ENCODE data around the gene RIMS3. TPM values are rescaled to one million over a fixed set of nuclear protein-coding genes. Genes with fewer than 3 reads are reported as not detected.
A peak's percentile ranks its signal among the peaks of the same experiment; 100 is the strongest.

Gene RIMS3
- total RNA-seq, 2 donors from 2014 or later: 8.2 to 11.2 TPM

GRCh38 chr1:40661678-40662077, 3.8 kb downstream of the RIMS3 start:
- DNase-seq (ENCODE audit: low spot score): peak; percentile 51
- intact Hi-C loops (cut with DNase I): no loop called here

DNA sequence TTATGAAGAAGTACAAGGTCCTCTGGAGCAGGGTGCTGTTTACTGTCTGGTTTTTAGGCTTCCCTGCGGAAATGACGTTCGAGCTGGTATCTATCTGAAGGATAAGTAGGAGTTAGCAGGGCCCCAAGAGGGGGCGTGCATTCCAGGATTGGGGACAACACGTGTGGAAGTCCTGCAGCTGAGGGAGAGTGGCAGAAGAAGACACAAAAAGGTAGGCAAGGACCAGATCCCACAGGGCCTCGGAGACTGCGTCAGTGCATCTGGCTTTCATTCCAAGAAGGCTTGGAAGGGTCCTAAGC, 5.9 kb downstream of the RIMS3 start:
- intact Hi-C loops (cut with DNase I): no loop called here
- no peak for DNase-seq (ENCODE audit: low spot score)

- peak; percentile 36 for DNase-seq (ENCODE audit: low spot score)
- intact Hi-C loops (cut with DNase I): no loop called here
Observed at GRCh38 chr1:40658751-40659648, 6.5 kb downstream of the RIMS3 start.

DNA sequence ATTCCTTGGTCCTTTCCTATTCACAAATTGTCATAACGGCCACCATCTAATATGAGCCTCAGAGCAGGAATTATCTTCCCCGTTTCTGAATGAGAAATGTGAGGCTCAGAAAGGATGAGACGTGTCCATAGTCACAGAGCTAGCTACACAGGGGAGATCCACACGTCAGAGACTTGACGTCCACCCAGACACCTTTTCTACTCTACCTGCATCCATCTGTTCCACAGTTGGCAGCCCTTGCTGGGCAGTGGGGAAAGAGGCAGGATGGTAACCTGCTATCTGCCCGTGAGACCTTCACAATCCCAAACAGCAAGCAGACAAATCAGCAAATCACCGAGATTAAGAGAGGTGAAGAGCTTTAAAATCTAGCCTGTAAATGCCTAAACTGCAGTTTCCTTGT, 8.4 kb downstream of the RIMS3 start:
- intact Hi-C loops (cut with DNase I): no loop called here
- no peak for DNase-seq (ENCODE audit: low spot score)

DNA sequence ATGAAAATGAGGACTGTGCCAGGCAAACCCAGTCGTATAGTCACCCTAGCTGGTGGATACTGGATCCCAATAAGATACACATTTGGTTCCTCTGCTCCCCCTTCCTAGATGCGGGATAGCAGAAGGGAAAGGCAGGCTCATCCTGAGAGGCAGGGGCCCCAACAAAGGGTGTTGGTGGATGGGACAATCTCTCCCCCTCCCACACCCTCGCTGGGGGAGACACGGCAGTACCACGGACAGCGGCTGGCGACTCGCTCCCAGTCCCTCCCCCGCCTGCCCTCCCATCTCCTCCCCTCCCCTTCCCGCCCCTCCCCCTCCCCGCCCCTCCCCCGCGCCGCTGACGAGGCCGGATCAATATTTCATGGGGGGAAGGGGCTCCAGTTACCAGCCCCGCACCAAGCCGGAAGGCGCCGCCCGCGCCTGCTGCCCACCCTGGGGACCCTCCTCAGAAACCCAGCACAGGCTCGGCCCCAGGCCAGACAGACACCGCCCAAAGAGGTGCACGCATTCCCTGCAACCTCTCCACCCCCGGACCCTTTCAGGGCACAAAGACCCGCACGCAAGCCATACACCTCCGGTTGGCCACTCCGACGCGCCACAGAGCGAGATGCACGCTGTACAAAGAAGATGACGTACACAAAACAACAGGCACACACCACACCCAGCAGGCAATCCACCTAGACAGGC, 11.5 kb downstream of the RIMS3 start:
- DNase-seq (ENCODE audit: low spot score): no peak
- intact Hi-C loops (cut with DNase I): no loop called here

- no peak for DNase-seq (ENCODE audit: low spot score)
- intact Hi-C loops (cut with DNase I): no loop called here
Observed at GRCh38 chr1:40652979-40653378, 12.5 kb downstream of the RIMS3 start.

DNA sequence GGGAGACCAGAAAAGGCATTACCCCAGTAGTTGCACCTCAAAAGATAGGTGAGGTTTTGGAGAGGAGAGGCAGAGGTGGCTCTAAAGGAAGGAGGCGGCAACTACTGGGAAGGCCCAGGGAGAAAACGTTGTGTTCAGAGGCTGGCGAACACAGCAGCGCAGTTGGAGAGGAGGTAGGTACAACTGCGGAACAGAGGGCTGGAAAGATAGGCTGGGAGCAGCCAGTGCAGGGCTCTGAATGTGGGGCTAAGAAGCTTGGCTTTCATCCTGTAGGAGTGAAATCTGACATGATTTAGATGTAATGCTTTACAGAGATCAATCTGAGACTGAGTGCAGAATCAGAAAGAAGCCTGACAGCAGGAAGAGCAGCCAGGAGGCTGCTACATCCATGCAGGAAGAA, 13.0 kb downstream of the RIMS3 start:
- no peak for DNase-seq (ENCODE audit: low spot score)
- intact Hi-C loops (cut with DNase I): no loop called here

- DNase-seq (ENCODE audit: low spot score): no peak
- intact Hi-C loops (cut with DNase I): no loop called here
Observed at GRCh38 chr1:40651138-40651857, 14.2 kb downstream of the RIMS3 start.

GRCh38 chr1:40650075-40650474, 15.4 kb downstream of the RIMS3 start:
- DNase-seq (ENCODE audit: low spot score): no peak
- intact Hi-C loops (cut with DNase I): no loop called here

DNA sequence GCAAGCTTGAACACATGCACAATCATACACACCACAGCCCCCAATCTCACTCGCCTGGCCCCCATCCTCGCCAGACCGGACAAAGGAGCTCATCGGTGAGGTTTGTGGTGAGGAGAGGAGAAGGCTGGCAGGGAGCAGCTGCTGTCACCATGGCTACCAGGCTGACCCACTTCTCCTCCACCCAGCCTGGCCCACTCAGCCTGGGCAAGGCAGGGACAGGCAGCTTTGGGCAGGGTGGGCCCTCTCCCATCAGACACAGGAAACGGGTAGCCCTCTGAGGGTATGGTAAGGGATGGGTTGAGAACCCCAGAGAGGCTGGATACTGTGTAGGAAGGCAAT, 15.9 kb downstream of the RIMS3 start:
- no peak for DNase-seq (ENCODE audit: low spot score)
- intact Hi-C loops (cut with DNase I): no loop called here

GRCh38 chr1:40648928-40649591, 16.4 kb downstream of the RIMS3 start:
- intact Hi-C loops (cut with DNase I): no loop called here

DNA sequence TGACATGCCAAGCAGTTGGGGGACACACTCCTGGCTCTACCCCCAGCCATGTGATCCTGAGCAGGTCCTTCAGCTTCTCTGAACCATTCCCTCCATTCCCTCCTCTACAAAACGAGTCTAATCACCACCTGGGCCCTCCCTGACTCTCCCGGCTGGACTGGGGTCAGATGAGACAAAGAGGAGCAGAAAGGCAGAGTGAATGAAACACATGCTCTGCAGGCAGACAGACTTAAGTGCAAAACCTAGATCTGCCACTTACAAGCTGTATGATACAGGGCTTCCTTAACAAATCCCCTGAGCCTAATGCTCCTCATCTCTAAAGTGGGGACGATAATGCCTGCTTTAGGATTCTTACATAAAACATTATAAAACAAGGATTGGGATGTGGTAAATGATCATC, 17.3 kb downstream of the RIMS3 start:
- intact Hi-C loops (cut with DNase I): no loop called here
- DNase-seq (ENCODE audit: low spot score): no peak

More at GRCh38 chr1:40648928-40649591, 16.4 kb downstream of the RIMS3 start:
- no peak for DNase-seq (ENCODE audit: low spot score)

- DNase-seq (ENCODE audit: low spot score): no peak
- intact Hi-C loops (cut with DNase I): no loop called here
Observed at GRCh38 chr1:40646315-40646714, 19.2 kb downstream of the RIMS3 start.

DNA sequence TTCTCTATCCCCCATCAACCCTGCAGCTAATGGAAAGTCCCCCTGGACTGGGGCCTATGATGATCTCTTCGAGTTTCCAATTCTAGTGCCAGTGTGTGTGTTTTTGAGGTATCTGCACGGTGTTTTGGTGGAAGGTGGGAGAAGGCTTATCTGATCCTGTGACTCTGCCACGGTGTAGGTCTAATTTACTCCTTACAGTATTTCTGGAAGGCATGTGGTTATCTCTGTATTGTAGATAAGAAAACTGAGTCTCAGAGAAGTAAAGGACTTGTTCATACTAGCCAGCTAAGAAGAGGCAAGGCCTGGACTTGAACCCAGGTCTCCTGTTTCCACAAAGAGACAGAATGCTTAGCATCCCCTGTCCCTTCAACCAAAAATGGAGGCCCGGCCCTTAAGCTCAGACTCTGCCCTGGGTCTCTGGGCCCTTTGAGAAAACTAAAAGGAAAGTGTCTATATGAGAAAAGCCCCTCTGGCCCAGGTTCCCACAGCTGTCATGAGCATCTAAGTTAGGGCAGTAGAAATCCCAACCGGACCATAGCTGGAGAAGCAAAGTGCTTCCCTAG, 20.3 kb downstream of the RIMS3 start:
- intact Hi-C loops (cut with DNase I): no loop called here
- no peak for DNase-seq (ENCODE audit: low spot score)

DNA sequence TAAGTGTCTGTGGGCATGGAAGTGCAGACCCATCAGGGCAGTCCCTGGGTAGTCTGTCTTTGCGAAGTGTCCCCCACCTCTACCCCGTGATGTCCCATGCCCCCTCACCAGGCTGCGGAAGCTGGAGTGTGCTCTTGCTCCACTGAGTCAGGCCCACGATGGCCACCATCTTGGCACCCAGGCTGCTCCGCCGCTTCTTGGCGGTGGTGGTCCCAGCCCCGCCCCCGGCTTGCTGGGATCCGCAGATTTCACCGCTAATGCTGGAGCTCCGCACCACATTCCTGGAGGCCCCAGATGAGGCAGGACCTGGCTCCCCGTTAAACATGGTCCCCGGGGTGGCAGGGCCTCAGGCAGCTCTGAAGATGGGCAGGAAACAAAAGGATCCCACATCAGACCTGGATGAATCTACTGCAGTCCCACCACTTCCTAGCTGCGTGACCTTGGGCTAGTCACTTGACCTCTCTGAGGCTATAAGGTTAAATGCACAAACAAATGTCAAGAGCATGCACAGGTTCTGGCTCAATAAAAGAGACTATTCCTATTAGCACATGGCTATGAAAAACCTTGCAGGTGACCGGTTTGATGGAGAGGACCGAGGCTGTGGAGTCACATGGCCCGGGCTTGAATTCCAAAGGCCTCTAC, 23.8 kb downstream of the RIMS3 start:
- intact Hi-C loops (cut with DNase I): no loop called here
- DNase-seq (ENCODE audit: low spot score): no peak

- intact Hi-C loops (cut with DNase I): no loop called here
- no peak for DNase-seq (ENCODE audit: low spot score)
Observed at GRCh38 chr1:40640314-40641076, 25.0 kb downstream of the RIMS3 start.

DNA sequence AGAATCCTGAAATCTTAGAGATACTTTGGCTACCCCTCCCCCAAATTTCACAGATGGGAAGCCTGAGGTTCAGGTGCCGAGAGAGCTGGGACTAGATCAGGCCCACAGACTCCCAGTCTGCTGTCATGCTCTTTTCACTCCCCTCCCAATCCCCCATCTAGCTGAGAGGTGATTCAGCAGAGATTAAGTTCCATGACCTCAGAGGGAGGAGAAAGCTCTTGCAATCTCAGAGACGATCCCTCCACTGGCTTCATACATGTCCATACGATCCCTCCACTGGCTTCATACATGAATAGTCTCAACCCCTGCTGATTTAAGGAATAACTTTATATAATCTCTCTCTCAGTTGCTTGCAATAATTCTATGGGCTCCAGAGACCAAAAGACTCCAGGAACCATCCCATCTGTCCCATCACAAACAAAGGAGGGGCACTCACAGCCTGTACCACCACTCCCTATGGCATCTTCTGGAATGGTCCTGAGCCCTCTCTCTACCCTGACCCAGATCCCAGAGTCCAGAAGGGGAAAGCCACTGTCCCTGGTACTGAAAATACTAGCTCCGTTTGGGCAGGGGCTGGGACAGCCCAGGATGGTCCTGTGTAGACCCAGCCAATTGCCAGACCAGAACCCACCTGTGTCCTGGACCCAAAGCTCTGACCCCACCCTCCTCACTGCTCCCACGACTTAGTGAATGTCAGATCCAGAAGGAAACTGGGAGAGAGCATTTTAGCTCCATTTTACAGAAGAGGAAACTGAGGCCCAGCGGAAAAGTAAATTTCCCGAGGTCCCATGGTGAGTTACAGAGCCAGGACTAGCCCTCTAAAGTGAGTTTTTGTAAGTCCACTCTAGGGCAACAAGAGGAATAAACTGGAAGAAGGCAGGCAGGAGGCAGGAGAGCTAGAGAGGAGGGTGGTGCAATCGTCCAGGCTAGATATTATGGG, 27.1 kb downstream of the RIMS3 start:
- DNase-seq (ENCODE audit: low spot score): peak; percentile 31
- intact Hi-C loops (cut with DNase I): loop anchor here in 1 of 2 donors (10.0 kb wide), 1 partner anchor 186 kb away; no protein-coding TSS in a partner anchor
